GM19324 (cell line): ENCODE data around the gene OPN3.

Experiments used
- ATAC-seq: cut with Tn5 transposase; IDR thresholded peaks from one replicate; pipeline ENCODE4 v1.9.1; 2021; ENCODE audit warnings: mild to moderate bottlenecking, moderate library complexity; ENCODE audit not compliant: unreplicated experiment, low FRiP score

The OPN3 gene

GRCh38 chr1:241627453-241628259 lies 12.5 kb downstream of the OPN3 start:
- ATAC-seq, result peak; percentile 79

GRCh38 chr1:241624935-241625334 lies 15.2 kb downstream of the OPN3 start:
- ATAC-seq, result no peak

- ATAC-seq, result no peak
Measured at GRCh38 chr1:241622669-241623068, 17.5 kb downstream of the OPN3 start.

GRCh38 chr1:241617426-241617825 lies 22.7 kb downstream of the OPN3 start:
- no peak for ATAC-seq

- ATAC-seq, result no peak
Measured at GRCh38 chr1:241615043-241615974, 24.9 kb downstream of the OPN3 start.

GRCh38 chr1:241614572-241614971 lies 25.6 kb downstream of the OPN3 start:
- ATAC-seq, result no peak

- no peak for ATAC-seq
Measured at GRCh38 chr1:241614144-241614543, 26.0 kb downstream of the OPN3 start.

GRCh38 chr1:241612533-241613477 lies 27.4 kb downstream of the OPN3 start:
- ATAC-seq, result no peak

- ATAC-seq, result no peak
Measured at GRCh38 chr1:241611736-241612135, 28.4 kb downstream of the OPN3 start.

GRCh38 chr1:241611063-241611462 lies 29.1 kb downstream of the OPN3 start:
- peak; percentile 79 for ATAC-seq

- ATAC-seq, result no peak
Measured at GRCh38 chr1:241610056-241610815, 29.9 kb downstream of the OPN3 start.

- ATAC-seq, result no peak
Measured at GRCh38 chr1:241608379-241609033, 31.7 kb downstream of the OPN3 start.

- no peak for ATAC-seq
Measured at GRCh38 chr1:241607497-241607896, 32.7 kb downstream of the OPN3 start.

GRCh38 chr1:241606544-241606943 lies 33.6 kb downstream of the OPN3 start:
- no peak for ATAC-seq

- ATAC-seq, result no peak
Measured at GRCh38 chr1:241605146-241605805, 34.9 kb downstream of the OPN3 start.

- ATAC-seq, result no peak
Measured at GRCh38 chr1:241603731-241604245, 36.4 kb downstream of the OPN3 start.

- peak; percentile 95 for ATAC-seq
Measured at GRCh38 chr1:241600496-241600901, 39.7 kb downstream of the OPN3 start.

- ATAC-seq, result no peak
Measured at GRCh38 chr1:241598249-241598648, 41.9 kb downstream of the OPN3 start.
